K562 (cell line): ENCODE measurements around the gene FGD6. TPM values are rescaled to one million over a fixed set of nuclear protein-coding genes. Genes with fewer than 3 reads are reported as not detected.
A peak's percentile ranks its signal among the peaks of the same experiment; 100 is the strongest.

ENCODE experiments used
- E2F8 ChIP-seq: fragments of 450-650 bp; IDR thresholded peaks from 2 replicates; pipeline ENCODE4 v1.7.1; 2018; ENCODE audit warnings: mild to moderate bottlenecking, low read depth; ENCODE audit not compliant: partially characterized antibody
- PCBP2 ChIP-seq: fragments of 200-400 bp; formaldehyde crosslinking; IDR thresholded peaks from 2 replicates; pipeline ENCODE4 v1.6.1; 2018; ENCODE audit warnings: low read length, low read depth, mild to moderate bottlenecking, moderate library complexity; ENCODE audit not compliant: poor library complexity, severe bottlenecking
- SMARCA4 ChIP-seq: fragments of 450-650 bp; IDR thresholded peaks from 2 replicates; pipeline ENCODE4 v1.6.1; 2016
- polyA plus RNA-seq, 8 experiments: library from polyadenylated mRNA; depleted of rRNA in 4 of 8; stranded (reverse) in 5 of 8; unstranded in 3 of 8; fragments of >200 nt; fragmentation: Nextera tagmentation in 2 of 8; fragmentation: Illumina TruSeq in 1 of 8; extraction: Ambion mirVana in 2 of 8; extraction: Trizol in 1 of 8; gene quantifications; 2 replicates each; pipeline versions ENCODE4 v1.2.1 to v1.2.3, GENCODE V29; 2011 to 2014; ENCODE audit warnings: inconsistent platforms in 1 of 8, missing spikeins in 1 of 8
- total RNA-seq, 7 experiments: library from RNA; depleted of rRNA in 6 of 7; stranded (reverse); fragments of >200 nt in 6 of 7; fragmentation: Illumina TruSeq in 2 of 7; extraction: Trizol in 2 of 7; gene quantifications; 2 replicates each; pipeline versions ENCODE4 v1.2.1 to v1.2.3, GENCODE V29; 2011 to 2021; ENCODE audit warnings: low replicate concordance in 1 of 7
- TF ChIP-seq, protein P1 (sequence below), 2 experiments: fragments of 450-650 bp in 1 of 2; sonication (generic) in 1 of 2; formaldehyde crosslinking in 1 of 2; IDR thresholded peaks in 1 of 2; conservative IDR thresholded peaks in 1 of 2; 2 replicates each; pipeline versions ENCODE4 v1.6.1 to v1.8.1; 2016 to 2023; ENCODE audit warnings: mild to moderate bottlenecking in 2 of 2, moderate library complexity in 2 of 2, inconsistent platforms in 1 of 2, missing genetic modification reagents in 1 of 2

FGD6 gene
- total and polyA plus RNA-seq, 9 of the 15 experiments (the other 6 are each of a cell fraction or from before 2014, with no cell fraction given), result 1.5 to 11.1 (median 5.8) TPM

DNA sequence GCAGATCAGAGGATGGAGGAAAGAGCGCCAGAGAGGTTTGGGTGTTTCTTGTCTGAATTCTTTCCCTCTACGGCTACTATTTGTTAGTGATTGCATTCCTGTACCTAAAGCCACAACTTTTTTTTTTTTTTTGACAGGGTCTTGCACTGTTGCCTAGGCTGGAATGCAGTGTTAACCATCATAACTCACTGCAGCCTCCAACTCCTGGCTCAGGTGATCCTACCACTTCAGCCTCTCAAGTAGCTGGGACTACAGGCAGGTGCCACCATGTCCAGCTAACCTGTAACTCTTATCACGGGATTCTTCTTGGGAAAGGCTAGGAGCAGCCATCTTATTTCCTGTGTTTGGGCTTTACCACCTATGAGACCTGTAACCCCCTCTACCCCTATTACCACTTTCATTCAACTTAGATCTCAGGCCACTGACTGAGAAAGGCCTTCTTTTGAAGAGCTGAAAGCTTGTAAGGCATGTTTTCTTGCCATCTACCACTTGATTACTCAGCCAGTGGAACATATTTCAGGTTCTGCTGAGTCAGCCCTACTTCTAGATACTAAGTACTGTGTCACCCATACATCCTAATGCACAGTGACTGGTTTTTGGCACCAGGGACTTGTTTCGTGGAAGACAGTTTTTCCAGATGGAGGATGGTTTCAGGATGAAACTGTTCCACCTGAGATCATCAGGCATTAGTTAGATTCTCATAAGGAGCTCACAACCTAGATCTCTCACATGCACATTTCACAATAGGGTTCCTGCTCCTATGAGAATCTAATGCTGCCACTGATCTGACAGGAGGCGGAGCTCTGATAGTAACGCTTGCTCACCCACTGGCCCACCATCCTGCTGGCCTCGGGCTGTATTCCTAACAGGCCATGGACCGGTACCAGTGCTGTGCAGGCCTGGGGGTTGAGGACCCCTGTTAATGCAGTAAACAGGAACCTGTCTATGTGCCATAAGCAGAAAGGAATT lies 7.2 kb upstream of the FGD6 start (continued):
- TF ChIP-seq E2F8 (no peak), PCBP2 (no peak), SMARCA4 (peak; percentile 16; the same call in 1 of the 2 replicates)
- TF ChIP-seq, protein P1, sequence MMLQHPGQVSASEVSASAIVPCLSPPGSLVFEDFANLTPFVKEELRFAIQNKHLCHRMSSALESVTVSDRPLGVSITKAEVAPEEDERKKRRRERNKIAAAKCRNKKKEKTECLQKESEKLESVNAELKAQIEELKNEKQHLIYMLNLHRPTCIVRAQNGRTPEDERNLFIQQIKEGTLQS (IDR thresholded peaks at IDR 0.05), result peak; percentile 38; the same call in 1 of the 2 replicates
- TF ChIP-seq, protein P1 (CRISPR knock-in tag; conservative IDR thresholded peaks at IDR 0.05), result no peak
